SK-N-SH (cell line): ENCODE measurements around the gene LOXHD1. TPM values are rescaled to one million over a fixed set of nuclear protein-coding genes. Genes with fewer than 3 reads are reported as not detected.

Experiments used
- CTCF ChIA-PET: fragments of 300-600, 350-600 bp; formaldehyde crosslinking; extraction: SDS; loops from one replicate; lab custom pipeline; 2021; lab: Yijun Ruan, JAX
- POLR2A ChIA-PET: fragments of 350-600 bp; sonication (Branson Sonifier 250); formaldehyde crosslinking; extraction: SDS; loops from one replicate; lab custom pipeline; 2020; ENCODE audit warnings: antibody characterized with exemption, inconsistent platforms; lab: Yijun Ruan, JAX
- DNase-seq: peaks from one replicate; pipeline ENCODE4 v3.0.0; 2012
- H2AFZ ChIP-seq: fragments of 200-600 bp; sonication (generic); 2 replicates; pipeline ENCODE4 v1.8.1; 2016; ENCODE audit warnings: antibody characterized with exemption, mild to moderate bottlenecking, low read depth
- H3F3A ChIP-seq: fragments of 200-600 bp; sonication (generic); replicated peaks from 2 replicates; pipeline ENCODE3; 2016; ENCODE audit warnings: antibody characterized with exemption, mild to moderate bottlenecking; ENCODE audit not compliant: insufficient read depth
- H3K27ac ChIP-seq, 2 experiments: fragments of 200-500 bp in 1 of 2; fragments of 200-600 bp in 1 of 2; sonication (Bioruptor generic) in 1 of 2; sonication (generic), shearing (Covaris generic) in 1 of 2; 2 replicates each; pipeline versions ENCODE4 v1.5.1 to v1.6.1; 2014 to 2016; ENCODE audit warnings: low read depth in 2 of 2, inconsistent platforms in 1 of 2, low read length in 1 of 2, mild to moderate bottlenecking in 1 of 2, mixed read lengths in 1 of 2
- H3K27me3 ChIP-seq: fragments of 200-600 bp; sonication (generic), shearing (Covaris generic); 2 replicates; pipeline ENCODE4 v1.6.1; 2016; ENCODE audit warnings: mixed run types; ENCODE audit not compliant: insufficient read depth
- H3K36me3 ChIP-seq, 2 experiments: fragments of 200-500 bp in 1 of 2; fragments of 200-600 bp in 1 of 2; sonication (Bioruptor generic) in 1 of 2; sonication (generic) in 1 of 2; replicated peaks in 1 of 2; 2 replicates each; pipeline versions ENCODE3 to v1.5.1; 2014 to 2016; ENCODE audit warnings: low read length in 1 of 2, mild to moderate bottlenecking in 1 of 2; ENCODE audit not compliant: insufficient read depth in 2 of 2, control insufficient read depth in 1 of 2
- H3K4me1 ChIP-seq, 2 experiments: fragments of 200-500 bp in 1 of 2; fragments of 200-600 bp in 1 of 2; sonication (Bioruptor generic) in 1 of 2; sonication (generic), shearing (Covaris generic) in 1 of 2; 2 replicates each; pipeline versions ENCODE4 v1.5.1 to v1.6.1; 2014 to 2016; ENCODE audit warnings: low read depth in 1 of 2, low read length in 1 of 2, mixed run types in 1 of 2; ENCODE audit not compliant: insufficient read depth in 2 of 2, control insufficient read depth in 1 of 2
- H3K4me2 ChIP-seq: fragments of 200-600 bp; sonication (generic), shearing (Covaris generic); 2 replicates; pipeline ENCODE4 v1.6.1; 2017; ENCODE audit warnings: mixed run types
- H3K4me3 ChIP-seq, 2 experiments: fragments of 200-500 bp in 1 of 2; fragments of 200-600 bp in 1 of 2; sonication (Bioruptor generic) in 1 of 2; sonication (generic), shearing (Covaris generic) in 1 of 2; 2 replicates each; pipeline versions ENCODE4 v1.5.1 to v1.8.1; 2014 to 2016; ENCODE audit warnings: low read depth in 2 of 2, inconsistent platforms in 1 of 2, low read length in 1 of 2, mild to moderate bottlenecking in 1 of 2, mixed read lengths in 1 of 2, moderate library complexity in 1 of 2
- H3K79me2 ChIP-seq: fragments of 200-600 bp; sonication (generic); 2 replicates; pipeline ENCODE4 v1.8.1; 2017; ENCODE audit warnings: mild to moderate bottlenecking; ENCODE audit not compliant: insufficient read depth
- H3K9ac ChIP-seq: fragments of 200-600 bp; sonication (generic); 2 replicates; pipeline ENCODE4 v1.6.1; 2017; ENCODE audit warnings: mixed run types
- H3K9me2 ChIP-seq: fragments of 200-600 bp; sonication (generic); 2 replicates; pipeline ENCODE4 v1.6.1; 2017; ENCODE audit warnings: mixed run types
- H3K9me3 ChIP-seq: fragments of 200-600 bp; sonication (generic); 2 replicates; pipeline ENCODE4 v1.6.1; 2017; ENCODE audit warnings: mixed run types, mild to moderate bottlenecking, moderate library complexity
- H4K20me1 ChIP-seq: fragments of 200-600 bp; sonication (generic); 2 replicates; pipeline ENCODE4 v1.6.1; 2017; ENCODE audit warnings: mild to moderate bottlenecking, mixed run types; ENCODE audit not compliant: insufficient read depth
- CHD2 ChIP-seq: fragments of 150-350 bp; IDR thresholded peaks from 2 replicates; pipeline ENCODE4 v1.6.1; 2018; ENCODE audit warnings: low read length; ENCODE audit not compliant: partially characterized antibody
- CTCF ChIP-seq: fragments of 200-600 bp; sonication (generic); IDR thresholded peaks from 2 replicates; pipeline ENCODE4 v1.6.1; 2017; ENCODE audit warnings: antibody characterized with exemption, mild to moderate bottlenecking, moderate library complexity
- ELF1 ChIP-seq: IDR thresholded peaks from 2 replicates; pipeline ENCODE4 v1.4.0; 2012
- FOSL2 ChIP-seq: IDR thresholded peaks from 2 replicates; pipeline ENCODE4 v1.4.0; 2012; ENCODE audit warnings: low read depth, mild to moderate bottlenecking, moderate library complexity, borderline replicate concordance
- FOXM1 ChIP-seq: IDR thresholded peaks from 2 replicates; pipeline ENCODE4 v1.4.0; 2012; ENCODE audit warnings: low read depth, mild to moderate bottlenecking
- GABPA ChIP-seq: IDR thresholded peaks from 2 replicates; pipeline ENCODE4 v1.4.0; 2012; ENCODE audit warnings: low read depth, mild to moderate bottlenecking
- IRF3 ChIP-seq: fragments of 150-350 bp; IDR thresholded peaks from 2 replicates; pipeline ENCODE4 v1.6.1; 2016; ENCODE audit warnings: mild to moderate bottlenecking, low read depth, low read length
- MAX ChIP-seq: IDR thresholded peaks from 2 replicates; pipeline ENCODE4 v1.4.0; 2012; ENCODE audit warnings: low read depth
- MEF2A ChIP-seq: IDR thresholded peaks from 2 replicates; pipeline ENCODE4 v1.4.0; 2012; ENCODE audit warnings: low read depth, borderline replicate concordance
- NRF1 ChIP-seq: IDR thresholded peaks from 2 replicates; pipeline ENCODE4 v1.6.1; 2012; ENCODE audit warnings: low read depth, mild to moderate bottlenecking, low read length
- PBX3 ChIP-seq: IDR thresholded peaks from 2 replicates; pipeline ENCODE4; 2012
- RAD21 ChIP-seq: IDR thresholded peaks from 2 replicates; pipeline ENCODE4 v1.6.1; 2012; ENCODE audit warnings: mild to moderate bottlenecking, low read length
- RCOR1 ChIP-seq: fragments of 150-350 bp; IDR thresholded peaks from 2 replicates; pipeline ENCODE4 v1.6.1; 2017; ENCODE audit warnings: antibody characterized with exemption, low read length
- REST ChIP-seq: IDR thresholded peaks from 2 replicates; pipeline ENCODE4 v1.6.1; 2012; ENCODE audit warnings: mild to moderate bottlenecking, low read depth, low read length, moderate library complexity
- RFX5 ChIP-seq: IDR thresholded peaks from 2 replicates; pipeline ENCODE4 v1.6.1; 2012; ENCODE audit warnings: mild to moderate bottlenecking, improper control_type of control experiment, low read length
- SMC3 ChIP-seq: IDR thresholded peaks from 2 replicates; pipeline ENCODE4 v1.6.1; 2012; ENCODE audit warnings: low read depth, low read length, improper control_type of control experiment
- TAF1 ChIP-seq: IDR thresholded peaks from 2 replicates; pipeline ENCODE4 v1.6.1; 2012; ENCODE audit warnings: low read depth, mild to moderate bottlenecking, low read length, moderate library complexity, borderline replicate concordance
- TCF12 ChIP-seq: IDR thresholded peaks from 2 replicates; pipeline ENCODE4 v1.4.0; 2012
- ZBTB33 ChIP-seq: IDR thresholded peaks from 2 replicates; pipeline ENCODE4 v1.4.0; 2012; ENCODE audit warnings: low read depth, borderline replicate concordance
- WGBS: methylation state at CpG from one replicate; pipeline ENCODE4 v1.1.6; 2017; ENCODE audit warnings: low lambda C conversion rate; 5-methylcytosine and 5-hydroxymethylcytosine counted together
- polyA plus RNA-seq, 3 experiments: library from polyadenylated mRNA; depleted of rRNA; stranded (reverse); fragments of >200 nt; gene quantifications; 2 replicates each; pipeline ENCODE4 v1.2.3, GENCODE V29; 2012

Gene LOXHD1
- polyA plus RNA-seq, 1 of the 3 experiments (the other 2 are of a cell fraction), result not detected

- H3F3A ChIP-seq, result no peaks in the 10 kb centered on the region
- WGBS, result 83% methylated on average over 13 of the region's 13 CpGs
- H3K36me3 ChIP-seq, result no peaks in the 10 kb centered on the region
- no peaks in the 10 kb centered on the region for H3K79me2 ChIP-seq
- no peak overlapping the region for H2AFZ ChIP-seq
- H4K20me1 ChIP-seq, result no peaks in the 10 kb centered on the region
- H3K4me2 ChIP-seq, result no peak overlapping the region
- no peak for TF ChIP-seq TAF1
- no peak for TF ChIP-seq ELF1
- no peak for TF ChIP-seq GABPA
- TF ChIP-seq FOXM1, result no peak
- no peak for TF ChIP-seq RCOR1
- TF ChIP-seq SMC3, result no peak
- TF ChIP-seq REST, result no peak
- no peak overlapping the region for H3K4me3 ChIP-seq
- POLR2A ChIA-PET, result interaction anchor here (1.1 kb wide), 1 partner anchor 13 kb away, joined by 3 read pairs; no protein-coding TSS in a partner anchor
- CTCF ChIA-PET, result interaction anchor here (1.0 to 1.4 kb wide), 2 partner anchors 8 kb away, joined by 3 read pairs; no protein-coding TSS in a partner anchor
- no peaks in the 10 kb centered on the region for H3K9me2 ChIP-seq
- 0 out of 2 replicates have a peak, but pooled peaks cover under 1% of the 10 kb centered on the region for H3K9me3 ChIP-seq
- H3K4me1 ChIP-seq, result no peaks in the 10 kb centered on the region
- no peak overlapping the region for H3K27ac ChIP-seq
- no peaks in the 10 kb centered on the region for H3K27me3 ChIP-seq
- no peak for DNase-seq
- H3K9ac ChIP-seq, result no peak overlapping the region
Measured at GRCh38 chr18:46456691-46457090, 200.3 kb downstream of the LOXHD1 start.

- Histone ChIP-seq H3K4me3 (no peak overlapping the region), H4K20me1 (no peaks in the 10 kb centered on the region), H3K4me1 (no peaks in the 10 kb centered on the region), H3K27me3 (no peaks in the 10 kb centered on the region), H3K27ac (no peak overlapping the region), H3K36me3 (no peaks in the 10 kb centered on the region), H3K9ac (no peak overlapping the region), H3K4me2 (no peak overlapping the region), H3K79me2 (no peaks in the 10 kb centered on the region), H3K9me2 (no peaks in the 10 kb centered on the region), H3K9me3 (0 out of 2 replicates have a peak, but pooled peaks cover 6% of the 10 kb centered on the region), H2AFZ (no peak overlapping the region), H3F3A (no peaks in the 10 kb centered on the region)
- CTCF ChIA-PET, result no interaction called here
- POLR2A ChIA-PET, result no interaction called here
- DNase-seq, result no peak
- 67% methylated on average over 6 of the region's 6 CpGs for WGBS
- no peak for TF ChIP-seq PBX3
- TF ChIP-seq ZBTB33, result no peak
- TF ChIP-seq MEF2A, result no peak
- TF ChIP-seq CHD2, result no peak
- TF ChIP-seq IRF3, result no peak
- no peak for TF ChIP-seq CTCF
- TF ChIP-seq NRF1, result no peak
- no peak for TF ChIP-seq MAX
- TF ChIP-seq FOSL2, result no peak
- no peak for TF ChIP-seq RFX5
- no peak for TF ChIP-seq FOXM1
- no peak for TF ChIP-seq RAD21
- TF ChIP-seq TCF12, result no peak
Measured at GRCh38 chr18:46452820-46453219, 204.2 kb downstream of the LOXHD1 start.
